ENCODE results near the gene PRUNE1. TPM values are rescaled to one million over a fixed set of nuclear protein-coding genes. Genes with fewer than 3 reads are reported as not detected.
A peak's percentile ranks its signal among the peaks of the same experiment; 100 is the strongest.

Gene PRUNE1
- total RNA-seq, 1 donor from 2014 or later: 16.7 TPM

- Mint-ChIP-seq H3K36me3 (ENCODE audit: low read depth, unreplicated experiment) (peaks cover 39% of the 10 kb centered on the region), H3K9me3 (ENCODE audit: unreplicated experiment) (no peaks in the 10 kb centered on the region), H3K4me3 (ENCODE audit: unreplicated experiment) (no peak overlapping the region), H3K27me3 (ENCODE audit: unreplicated experiment) (peaks cover 20% of the 10 kb centered on the region), H3K27ac (ENCODE audit: unreplicated experiment) (no peak overlapping the region), H3K4me1 (ENCODE audit: unreplicated experiment) (peaks cover 34% of the 10 kb centered on the region)
- no peak for DNase-seq (ENCODE audit: low spot score)
- TF ChIP-seq CTCF (IDR thresholded peaks at IDR 0.05; ENCODE audit: unreplicated experiment): no peak
Measured at GRCh38 chr1:150969626-150970025, 38.6 kb upstream of the PRUNE1 start.

GRCh38 chr1:150970808-150971582, 37.3 kb upstream of the PRUNE1 start:
- Mint-ChIP-seq H3K27me3 (ENCODE audit: unreplicated experiment) (peaks cover 22% of the 10 kb centered on the region), H3K4me1 (ENCODE audit: unreplicated experiment) (peaks cover 36% of the 10 kb centered on the region), H3K9me3 (ENCODE audit: unreplicated experiment) (no peaks in the 10 kb centered on the region), H3K36me3 (ENCODE audit: low read depth, unreplicated experiment) (peaks cover 32% of the 10 kb centered on the region), H3K4me3 (ENCODE audit: unreplicated experiment) (no peak overlapping the region), H3K27ac (ENCODE audit: unreplicated experiment) (no peak overlapping the region)
- no peak for TF ChIP-seq CTCF (IDR thresholded peaks at IDR 0.05; ENCODE audit: unreplicated experiment)
- no peak for DNase-seq (ENCODE audit: low spot score)

- Mint-ChIP-seq H3K4me1 (ENCODE audit: unreplicated experiment) (peaks cover 44% of the 10 kb centered on the region), H3K9me3 (ENCODE audit: unreplicated experiment) (no peaks in the 10 kb centered on the region), H3K27me3 (ENCODE audit: unreplicated experiment) (peaks cover 29% of the 10 kb centered on the region), H3K4me3 (ENCODE audit: unreplicated experiment) (peak overlapping the region; percentile 88), H3K27ac (ENCODE audit: unreplicated experiment) (no peak overlapping the region), H3K36me3 (ENCODE audit: low read depth, unreplicated experiment) (peaks cover 24% of the 10 kb centered on the region)
- DNase-seq (ENCODE audit: low spot score): no peak
- no peak for TF ChIP-seq CTCF (IDR thresholded peaks at IDR 0.05; ENCODE audit: unreplicated experiment)
Measured at GRCh38 chr1:150971583-150972416, 36.4 kb upstream of the PRUNE1 start.

GRCh38 chr1:150972417-150972940, 35.8 kb upstream of the PRUNE1 start:
- DNase-seq (ENCODE audit: low spot score): no peak
- Mint-ChIP-seq H3K27me3 (ENCODE audit: unreplicated experiment) (peaks cover 26% of the 10 kb centered on the region), H3K27ac (ENCODE audit: unreplicated experiment) (peak overlapping the region; percentile 58), H3K36me3 (ENCODE audit: low read depth, unreplicated experiment) (peaks cover 19% of the 10 kb centered on the region), H3K9me3 (ENCODE audit: unreplicated experiment) (no peaks in the 10 kb centered on the region), H3K4me3 (ENCODE audit: unreplicated experiment) (peak overlapping the region; percentile 88), H3K4me1 (ENCODE audit: unreplicated experiment) (peaks cover 50% of the 10 kb centered on the region)
- TF ChIP-seq CTCF (IDR thresholded peaks at IDR 0.05; ENCODE audit: unreplicated experiment): no peak
